IPS-18a (cell line): ENCODE data around the gene HS2ST1.

ENCODE experiments used
- H3K27ac ChIP-seq: one replicate; pipeline ENCODE4 v1.5.1; 2013; ENCODE audit warnings: low read length
- H3K27me3 ChIP-seq: one replicate; pipeline ENCODE4 v1.6.1; 2013; ENCODE audit warnings: mild to moderate bottlenecking, low read length; ENCODE audit not compliant: control insufficient read depth, insufficient read depth
- H3K36me3 ChIP-seq: one replicate; pipeline ENCODE4 v1.6.1; 2013; ENCODE audit warnings: low read depth, low read length; ENCODE audit not compliant: control insufficient read depth
- H3K4me1 ChIP-seq: one replicate; pipeline ENCODE4 v1.6.1; 2013; ENCODE audit warnings: low read depth, low read length; ENCODE audit not compliant: control insufficient read depth
- H3K4me3 ChIP-seq: one replicate; pipeline ENCODE4 v1.5.1; 2013; ENCODE audit warnings: low read length
- H3K9ac ChIP-seq: one replicate; pipeline ENCODE4 v1.6.1; 2013; ENCODE audit warnings: mild to moderate bottlenecking, low read length, moderate library complexity
- H3K9me3 ChIP-seq: one replicate; pipeline ENCODE4 v1.6.1; 2013; ENCODE audit warnings: low read depth, low read length; ENCODE audit not compliant: control insufficient read depth

The HS2ST1 gene

GRCh38 chr1:87030740-87031690 is 116.6 kb downstream of the HS2ST1 start:
- Histone ChIP-seq H3K9me3 (no peaks in the 10 kb centered on the region), H3K27ac (no peak overlapping the region), H3K27me3 (no peaks in the 10 kb centered on the region), H3K4me3 (no peak overlapping the region), H3K4me1 (no peaks in the 10 kb centered on the region), H3K9ac (no peak overlapping the region), H3K36me3 (no peaks in the 10 kb centered on the region)

DNA sequence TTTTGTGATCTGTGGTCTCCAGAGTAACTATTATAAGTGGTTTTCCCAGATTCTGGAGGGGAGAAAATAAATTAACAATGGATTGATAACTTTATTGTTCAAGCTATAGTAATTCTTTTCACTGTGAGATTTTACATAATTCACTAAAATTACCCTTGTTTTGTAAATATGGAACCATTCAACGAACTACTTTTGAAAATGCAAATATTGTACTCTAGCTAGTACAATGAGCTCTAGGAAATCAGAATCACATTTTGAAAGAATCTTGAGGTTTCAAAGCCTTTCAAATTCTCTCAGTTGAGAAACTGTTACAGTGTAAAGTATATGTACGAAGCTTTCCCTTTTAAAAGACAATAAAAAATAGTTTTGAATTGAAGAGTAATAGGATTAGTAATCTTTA is 119.9 kb downstream of the HS2ST1 start:
- Histone ChIP-seq H3K4me1 (no peaks in the 10 kb centered on the region), H3K4me3 (no peak overlapping the region), H3K9ac (no peak overlapping the region), H3K27ac (no peak overlapping the region), H3K36me3 (no peaks in the 10 kb centered on the region), H3K9me3 (no peaks in the 10 kb centered on the region), H3K27me3 (no peaks in the 10 kb centered on the region)

DNA sequence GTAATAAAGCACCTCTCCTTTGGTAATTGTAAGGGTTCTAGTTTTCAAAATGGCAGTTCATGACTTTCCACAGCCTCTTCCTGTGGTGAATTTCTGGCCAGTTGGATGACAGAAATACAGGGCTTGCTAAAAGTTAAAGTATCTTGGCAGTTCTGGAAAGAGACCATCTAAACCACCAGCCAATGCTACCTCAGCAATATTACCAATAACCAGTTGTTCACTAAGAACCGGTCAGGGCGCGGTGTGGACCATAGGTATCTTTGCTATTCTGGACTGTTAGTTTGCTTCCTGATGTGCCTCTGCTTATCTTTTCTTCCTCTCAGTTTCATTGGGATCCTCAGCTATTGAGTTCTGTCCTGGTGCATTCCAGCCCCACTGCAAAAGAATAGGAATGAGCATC is 124.7 kb downstream of the HS2ST1 start:
- H3K4me3 ChIP-seq, result no peak overlapping the region
- no peaks in the 10 kb centered on the region for H3K36me3 ChIP-seq
- H3K27ac ChIP-seq, result no peak overlapping the region
- no peaks in the 10 kb centered on the region for H3K9me3 ChIP-seq
- no peaks in the 10 kb centered on the region for H3K27me3 ChIP-seq
- no peak overlapping the region for H3K9ac ChIP-seq
- no peaks in the 10 kb centered on the region for H3K4me1 ChIP-seq

DNA sequence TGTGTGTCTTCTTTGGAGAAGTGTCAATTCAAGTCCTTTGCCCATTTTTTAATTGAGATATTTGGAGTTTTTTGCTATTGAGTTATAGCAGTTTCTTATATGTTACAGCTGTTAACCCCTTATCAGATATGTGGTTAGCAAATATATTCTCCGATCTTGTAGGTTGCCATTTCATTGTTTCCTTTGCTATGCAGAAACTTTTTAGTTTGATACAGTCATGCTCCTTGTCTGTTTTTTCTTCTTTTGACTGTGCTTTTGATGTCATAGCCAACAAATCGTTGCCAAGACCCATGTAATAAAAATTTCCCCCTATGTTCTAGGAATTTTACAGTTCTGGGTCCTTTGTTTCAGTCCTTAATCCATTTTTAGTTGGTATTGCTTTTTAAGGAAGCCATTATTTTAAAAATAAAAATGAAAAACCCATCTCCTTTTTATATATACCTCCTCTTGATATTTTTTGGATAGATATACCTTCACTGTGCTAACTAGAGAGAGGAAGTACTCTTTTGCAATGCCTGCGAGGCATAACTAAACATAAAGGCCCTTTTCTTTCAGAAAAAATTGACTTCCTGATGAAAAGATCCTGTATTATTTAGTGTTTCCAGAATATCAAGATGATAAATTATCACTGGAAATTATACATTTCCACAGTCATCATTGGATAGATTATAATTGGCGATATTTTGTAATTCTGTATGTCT is 127.8 kb downstream of the HS2ST1 start:
- H3K9me3 ChIP-seq, result no peaks in the 10 kb centered on the region
- no peak overlapping the region for H3K27ac ChIP-seq
- no peaks in the 10 kb centered on the region for H3K36me3 ChIP-seq
- H3K27me3 ChIP-seq, result no peaks in the 10 kb centered on the region
- no peaks in the 10 kb centered on the region for H3K4me1 ChIP-seq
- no peak overlapping the region for H3K4me3 ChIP-seq
- H3K9ac ChIP-seq, result no peak overlapping the region

- H3K9me3 ChIP-seq, result peaks cover 8% of the 10 kb centered on the region
- H3K27me3 ChIP-seq, result no peaks in the 10 kb centered on the region
- H3K36me3 ChIP-seq, result no peaks in the 10 kb centered on the region
- no peak overlapping the region for H3K27ac ChIP-seq
- no peaks in the 10 kb centered on the region for H3K4me1 ChIP-seq
- H3K9ac ChIP-seq, result no peak overlapping the region
- no peak overlapping the region for H3K4me3 ChIP-seq
Observed at GRCh38 chr1:87044424-87044823, 130.0 kb downstream of the HS2ST1 start.

DNA sequence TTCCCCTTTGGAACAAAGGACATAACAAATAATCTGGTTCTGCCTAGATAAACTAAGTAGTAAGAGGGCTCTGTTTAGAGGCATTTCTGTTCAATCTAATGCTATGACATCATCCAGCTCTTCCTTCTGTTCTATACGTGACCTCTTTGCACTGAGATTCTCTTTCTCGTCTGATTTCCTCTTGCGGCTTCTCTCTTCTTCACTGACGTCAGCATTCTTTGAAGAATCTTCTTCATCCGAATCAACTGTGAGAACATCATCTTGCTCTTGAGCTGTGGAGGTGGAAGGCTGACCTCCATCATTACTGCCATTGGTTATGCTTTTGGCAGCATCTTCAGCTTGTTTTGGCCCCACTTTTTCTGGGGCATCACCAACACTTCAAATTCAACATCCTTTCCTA is 130.4 kb downstream of the HS2ST1 start:
- no peaks in the 10 kb centered on the region for H3K36me3 ChIP-seq
- H3K27ac ChIP-seq, result no peak overlapping the region
- H3K4me1 ChIP-seq, result no peaks in the 10 kb centered on the region
- H3K27me3 ChIP-seq, result no peaks in the 10 kb centered on the region
- H3K9me3 ChIP-seq, result peaks cover 8% of the 10 kb centered on the region
- H3K4me3 ChIP-seq, result no peak overlapping the region
- H3K9ac ChIP-seq, result no peak overlapping the region

DNA sequence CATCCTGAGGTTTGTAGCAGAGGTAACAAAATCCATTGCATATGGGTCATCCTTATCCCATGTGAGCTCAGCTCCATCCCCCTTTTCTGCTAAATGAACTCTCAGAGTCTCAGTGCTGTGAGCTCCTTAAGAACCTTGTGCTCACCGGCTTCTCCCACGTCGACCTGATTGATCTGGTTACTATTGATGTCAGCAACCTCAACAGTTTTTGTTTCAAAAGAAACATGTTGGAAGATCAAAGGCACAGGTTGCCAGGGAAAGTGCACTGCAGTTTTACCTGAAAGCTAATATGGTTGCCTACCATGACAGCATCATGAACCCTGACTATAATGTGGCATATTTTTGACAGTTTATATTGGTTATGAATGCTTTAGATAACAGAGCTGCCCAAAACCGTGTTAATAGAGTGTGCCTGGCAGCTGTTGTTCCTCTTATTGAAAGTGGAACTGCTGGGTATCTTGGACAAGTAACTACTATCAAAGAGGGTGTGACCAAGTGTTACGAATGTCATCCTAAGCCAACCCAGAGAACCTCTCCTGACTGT is 131.4 kb downstream of the HS2ST1 start:
- no peak overlapping the region for H3K9ac ChIP-seq
- no peak overlapping the region for H3K4me3 ChIP-seq
- no peaks in the 10 kb centered on the region for H3K36me3 ChIP-seq
- no peaks in the 10 kb centered on the region for H3K4me1 ChIP-seq
- H3K27ac ChIP-seq, result no peak overlapping the region
- peaks cover 8% of the 10 kb centered on the region for H3K9me3 ChIP-seq
- no peaks in the 10 kb centered on the region for H3K27me3 ChIP-seq

DNA sequence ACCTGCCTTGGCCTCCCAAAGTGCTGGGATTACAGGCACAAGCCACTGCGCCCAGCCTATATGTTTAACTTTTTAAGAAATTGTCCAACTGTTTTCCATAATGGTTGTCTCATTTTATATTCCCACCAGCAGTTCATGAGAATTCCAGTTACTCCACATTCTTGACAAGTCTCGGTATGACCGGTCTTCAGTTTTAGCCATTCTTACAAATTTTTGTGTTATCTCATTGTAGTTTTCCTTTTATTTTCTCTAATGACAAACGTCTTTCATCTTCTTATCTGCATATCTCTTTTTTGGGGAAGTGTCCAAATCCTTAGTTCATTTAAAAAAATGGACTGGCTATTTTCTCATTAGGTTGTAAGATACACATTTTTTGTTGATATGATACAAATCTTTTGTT is 132.5 kb downstream of the HS2ST1 start:
- Histone ChIP-seq H3K27me3 (no peaks in the 10 kb centered on the region), H3K4me3 (no peak overlapping the region), H3K27ac (no peak overlapping the region), H3K36me3 (no peaks in the 10 kb centered on the region), H3K9ac (no peak overlapping the region), H3K4me1 (no peaks in the 10 kb centered on the region), H3K9me3 (peaks cover 8% of the 10 kb centered on the region)

GRCh38 chr1:87048237-87048636 is 133.8 kb downstream of the HS2ST1 start:
- Histone ChIP-seq H3K4me3 (no peak overlapping the region), H3K27me3 (no peaks in the 10 kb centered on the region), H3K9ac (no peak overlapping the region), H3K4me1 (no peaks in the 10 kb centered on the region), H3K27ac (no peak overlapping the region), H3K36me3 (no peaks in the 10 kb centered on the region), H3K9me3 (peaks cover 8% of the 10 kb centered on the region)

- Histone ChIP-seq H3K4me1 (no peaks in the 10 kb centered on the region), H3K9me3 (peaks cover 8% of the 10 kb centered on the region), H3K27ac (no peak overlapping the region), H3K4me3 (no peak overlapping the region), H3K36me3 (no peaks in the 10 kb centered on the region), H3K9ac (no peak overlapping the region), H3K27me3 (no peaks in the 10 kb centered on the region)
Observed at GRCh38 chr1:87051965-87052364, 137.5 kb downstream of the HS2ST1 start.

GRCh38 chr1:87052400-87052799 is 138.0 kb downstream of the HS2ST1 start:
- Histone ChIP-seq H3K4me3 (no peak overlapping the region), H3K36me3 (no peaks in the 10 kb centered on the region), H3K9me3 (peaks cover 8% of the 10 kb centered on the region), H3K9ac (no peak overlapping the region), H3K27ac (no peak overlapping the region), H3K27me3 (no peaks in the 10 kb centered on the region), H3K4me1 (no peaks in the 10 kb centered on the region)
